T-cell (primary cell): ENCODE measurements around the gene PDE7B. TPM values are rescaled to one million over a fixed set of nuclear protein-coding genes. Genes with fewer than 3 reads are reported as not detected.

Source experiments
- ATAC-seq, 4 experiments: fragments of 200-7000 bp in 3 of 4; fragments of 150-1000 bp in 1 of 4; cut with Tn5 transposase; replicated peaks in 1 of 4; 1 replicate in 3 of 4; 2 replicates in 1 of 4; pipeline ENCODE4 v1.10.0; 2021; ENCODE audit warnings: moderate library complexity in 3 of 4, mild to moderate bottlenecking in 2 of 4, moderate number of reproducible peaks in 1 of 4
- CTCF ChIA-PET, 2 donors: fragments of 300-600 bp; sonication (Branson Sonifier 250); formaldehyde crosslinking; loops; one replicate each; lab custom pipeline; 2022; ENCODE audit warnings: antibody characterized with exemption in 2 of 2; lab: Charles Lee
- POLR2A ChIA-PET, 2 donors: fragments of 300-600 bp; sonication (Branson Sonifier 250); formaldehyde crosslinking; loops; one replicate each; lab custom pipeline; 2022; ENCODE audit warnings: antibody characterized with exemption in 2 of 2; lab: Charles Lee
- DNase-seq, 35 experiments: peaks; one replicate each; pipeline versions ENCODE4 v3.0.0 to v3.0.0-alpha.2; 2013 to 2023
- H3K27ac ChIP-seq: one replicate; pipeline ENCODE4 v1.5.1; 2013; ENCODE audit warnings: low read length
- H3K27me3 ChIP-seq, 2 experiments: replicated peaks in 1 of 2; 1 replicate in 1 of 2; 2 replicates in 1 of 2; pipeline versions ENCODE4 v1.6.1 to v1.7.0; 2013; ENCODE audit warnings: low read length in 1 of 2, mixed read lengths in 1 of 2; ENCODE audit not compliant: control insufficient read depth in 2 of 2, insufficient read depth in 2 of 2; ENCODE audit errors: extremely low read depth in 1 of 2
- H3K36me3 ChIP-seq, 2 donors: 1 replicate in 1 of 2; 2 replicates in 1 of 2; pipeline versions ENCODE4 v1.6.1 to v1.7.0; 2013; ENCODE audit warnings: low read length in 1 of 2; ENCODE audit not compliant: control insufficient read depth in 2 of 2, insufficient read depth in 1 of 2; ENCODE audit errors: extremely low read depth in 1 of 2
- H3K4me1 ChIP-seq, 2 experiments: 1 replicate in 1 of 2; 2 replicates in 1 of 2; pipeline versions ENCODE4 v1.6.1 to v1.7.0; 2013; ENCODE audit warnings: low read length in 2 of 2, mixed read lengths in 1 of 2; ENCODE audit not compliant: insufficient read depth in 2 of 2, control insufficient read depth in 1 of 2; ENCODE audit errors: extremely low read depth in 1 of 2
- H3K4me3 ChIP-seq, 2 donors: 1 replicate in 1 of 2; 2 replicates in 1 of 2; pipeline versions ENCODE4 v1.5.1 to v1.7.0; 2013; ENCODE audit warnings: mild to moderate bottlenecking in 2 of 2, low read length in 1 of 2, moderate library complexity in 1 of 2; ENCODE audit not compliant: control insufficient read depth in 1 of 2; ENCODE audit errors: extremely low read depth in 1 of 2
- H3K9me3 ChIP-seq: 2 replicates; pipeline ENCODE4 v1.7.0; 2013
- H3K27ac Mint-ChIP-seq, 2 donors: one replicate each; pipeline ENCODE4 v1.8.0; 2020 to 2021; ENCODE audit warnings: mild to moderate bottlenecking in 2 of 2, mixed read lengths in 2 of 2
- H3K27me3 Mint-ChIP-seq, 2 donors: one replicate each; pipeline ENCODE4 v1.8.0; 2021 to 2022; ENCODE audit warnings: mixed read lengths in 2 of 2
- H3K36me3 Mint-ChIP-seq: one replicate; pipeline ENCODE4 v1.8.0; 2021; ENCODE audit warnings: mixed read lengths
- H3K4me1 Mint-ChIP-seq, 3 donors: one replicate each; pipeline ENCODE4 v1.8.0; 2020 to 2022; ENCODE audit warnings: mixed read lengths in 3 of 3, mild to moderate bottlenecking in 1 of 3
- H3K4me3 Mint-ChIP-seq, 3 donors: one replicate each; pipeline ENCODE4 v1.8.0; 2020 to 2022; ENCODE audit warnings: mild to moderate bottlenecking in 3 of 3, mixed read lengths in 3 of 3, moderate library complexity in 3 of 3
- H3K9me3 Mint-ChIP-seq, 3 donors: one replicate each; pipeline ENCODE4 v1.8.0; 2020 to 2022; ENCODE audit warnings: mixed read lengths in 3 of 3
- WGBS: methylation state at CpG from one replicate; pipeline ENCODE4 v1.1.5; 2013; ENCODE audit warnings: missing lambda C conversion rate; ENCODE audit not compliant: insufficient coverage; 5-methylcytosine and 5-hydroxymethylcytosine counted together
- total RNA-seq, 35 experiments: library from RNA in 6 of 35; stranded (reverse) in 6 of 35; fragments of 120-200 nt in 1 of 35; gene quantifications; one replicate each; pipeline versions ENCODE4 v1.2.1 to v1.2.4 and lab custom pipeline; 2013 to 2026

PDE7B gene
- total RNA-seq, 5 donors from 2014 or later (not counting 1 experiment from before 2014, with no cell fraction given): 0.35 to 1.5 (median 0.69) TPM

DNA sequence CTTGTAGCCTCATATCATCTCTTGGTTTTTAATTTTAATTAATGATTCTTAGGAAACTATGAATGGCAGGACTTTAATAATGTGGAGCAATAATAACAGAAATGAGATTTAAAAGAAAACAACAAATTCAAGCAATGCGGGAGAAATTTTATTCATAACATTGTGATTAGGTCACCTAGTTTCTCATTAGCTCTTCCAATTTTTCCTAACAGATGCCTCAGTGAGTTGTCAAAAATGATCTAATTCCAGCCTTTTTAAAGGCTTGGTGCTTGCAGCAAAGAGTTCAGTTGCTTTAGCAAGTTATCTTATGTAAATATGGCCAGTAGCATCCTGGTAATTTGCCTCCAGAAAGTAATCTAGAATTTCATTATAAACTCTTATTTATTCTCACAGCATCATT, 20.4 kb downstream of the PDE7B start:
- POLR2A ChIA-PET: interaction anchor here in 1 of 2 donors (0.5 kb wide), 1 partner anchor 319 kb away, joined by 5 read pairs; no protein-coding TSS in a partner anchor
- H3K4me3 Mint-ChIP-seq: no peak overlapping the region
- peaks cover 10 to 19% (median 15%) of the 10 kb centered on the region in 3 donors for H3K4me1 Mint-ChIP-seq
- H3K36me3 Mint-ChIP-seq: peaks cover 2% of the 10 kb centered on the region
- no peak overlapping the region for H3K27ac ChIP-seq
- peaks cover 4 to 5% of the 10 kb centered on the region in 2 experiments for H3K4me1 ChIP-seq
- DNase-seq: no peak
- H3K9me3 Mint-ChIP-seq: no peaks in the 10 kb centered on the region
- WGBS: no CpG with 5 or more reads among the region's 1 CpG
- ATAC-seq: no peak
- H3K4me3 ChIP-seq: no peak overlapping the region
- H3K27me3 ChIP-seq: no peaks in the 10 kb centered on the region
- H3K27ac Mint-ChIP-seq: no peak overlapping the region
- no peaks in the 10 kb centered on the region for H3K36me3 ChIP-seq
- H3K9me3 ChIP-seq: no peaks in the 10 kb centered on the region
- CTCF ChIA-PET: no interaction called here
- no peaks in the 10 kb centered on the region for H3K27me3 Mint-ChIP-seq

DNA sequence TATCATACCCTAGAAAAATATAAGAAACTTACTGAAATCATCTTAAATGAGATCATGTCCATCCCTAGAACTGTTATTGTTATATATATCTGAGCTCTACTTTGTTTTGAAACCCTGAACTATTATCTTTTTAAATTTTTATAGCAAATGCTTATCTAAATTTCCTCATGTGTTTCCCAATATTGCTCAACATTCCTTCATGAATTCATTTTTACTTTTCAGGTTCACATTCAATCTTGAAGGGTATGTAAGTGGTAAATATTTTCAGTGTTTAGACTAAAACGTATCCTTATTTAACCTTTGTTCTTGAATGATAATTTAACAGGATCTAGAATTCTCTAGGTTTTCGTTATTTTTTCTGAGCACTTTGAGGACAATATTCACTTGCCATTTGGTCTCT, 23.9 kb downstream of the PDE7B start:
- ChIA-PET POLR2A (interaction anchor here in 1 of 2 donors (1.5 kb wide), 1 partner anchor 9 kb away, joined by 6 read pairs; no protein-coding TSS in a partner anchor), CTCF (no interaction called here)
- DNase-seq: no peak
- Histone ChIP-seq H3K4me1 (peaks cover 5 to 26% of the 10 kb centered on the region in 2 experiments), H3K27ac (no peak overlapping the region), H3K4me3 (no peak overlapping the region), H3K27me3 (no peaks in the 10 kb centered on the region), H3K9me3 (no peaks in the 10 kb centered on the region), H3K36me3 (no peaks in the 10 kb centered on the region)
- H3K27ac Mint-ChIP-seq: peak overlapping the region; percentile 41 to 66
- peak overlapping the region in 1 of 3 donors; percentile 9 for H3K4me3 Mint-ChIP-seq
- no peaks in the 10 kb centered on the region for H3K36me3 Mint-ChIP-seq
- no peaks in the 10 kb centered on the region for H3K9me3 Mint-ChIP-seq
- peaks cover 32 to 41% (median 37%) of the 10 kb centered on the region in 3 donors for H3K4me1 Mint-ChIP-seq
- ATAC-seq: no peak
- no CpG with 5 or more reads among the region's 2 CpGs for WGBS
- H3K27me3 Mint-ChIP-seq: no peaks in the 10 kb centered on the region

DNA sequence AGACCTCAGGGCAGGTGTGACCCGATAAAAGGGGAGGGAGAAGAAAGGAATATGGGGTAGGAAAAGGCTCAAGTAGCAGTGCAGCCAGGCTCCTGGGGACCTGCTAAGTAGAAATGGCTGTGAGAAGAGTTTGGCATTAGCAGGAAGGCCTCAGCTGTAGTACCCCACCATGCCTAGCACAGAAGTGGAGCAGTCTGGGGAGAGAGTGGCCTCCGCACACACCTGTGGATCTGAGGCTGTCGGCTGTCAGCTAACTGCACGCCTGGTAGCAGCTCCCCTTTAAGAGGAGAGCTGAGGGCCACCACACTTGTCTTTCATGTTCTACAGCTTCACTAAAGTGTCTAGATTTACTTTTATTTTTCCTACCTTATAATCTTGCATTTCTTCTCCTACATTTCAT, 24.6 kb downstream of the PDE7B start:
- H3K4me1 Mint-ChIP-seq: peaks cover 38 to 47% (median 42%) of the 10 kb centered on the region in 3 donors

DNA sequence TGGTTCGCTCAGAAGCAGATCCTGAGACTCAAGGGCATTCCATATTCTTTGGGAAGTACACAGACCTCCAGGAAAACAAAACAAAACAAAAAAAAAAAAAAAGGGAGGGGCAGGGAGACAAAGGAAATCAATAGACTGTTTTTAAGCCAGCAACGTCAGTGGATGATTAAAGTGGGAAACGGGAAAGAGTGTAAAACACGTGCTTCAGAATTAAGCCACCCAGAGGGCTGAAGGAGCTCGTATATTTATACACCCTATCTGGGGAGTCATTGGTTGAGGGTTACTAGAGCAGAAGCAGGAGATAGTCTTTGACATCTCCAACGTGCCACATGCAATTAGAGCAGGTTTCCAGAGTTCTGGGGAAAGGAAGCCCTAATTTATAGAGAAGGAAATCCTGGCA, 26.2 kb downstream of the PDE7B start:
- ChIA-PET POLR2A (no interaction called here), CTCF (interaction anchor here in 1 of 2 donors (0.7 kb wide), 1 partner anchor 24 kb away, joined by 4 read pairs; no protein-coding TSS in a partner anchor)
- H3K4me1 Mint-ChIP-seq: peaks cover 53 to 63% (median 56%) of the 10 kb centered on the region in 3 donors
- ATAC-seq (no peak), DNase-seq (no peak)
- no peaks in the 10 kb centered on the region for H3K36me3 Mint-ChIP-seq
- H3K9me3 Mint-ChIP-seq: peaks cover 0 to 5% (median 0%) of the 10 kb centered on the region in 3 donors
- Histone ChIP-seq H3K4me3 (no peak overlapping the region), H3K36me3 (no peaks in the 10 kb centered on the region), H3K9me3 (no peaks in the 10 kb centered on the region), H3K27me3 (no peaks in the 10 kb centered on the region), H3K27ac (no peak overlapping the region), H3K4me1 (peaks cover 17 to 47% of the 10 kb centered on the region in 2 experiments)
- H3K4me3 Mint-ChIP-seq: no peak overlapping the region
- 87% methylated on average over 3 of the region's 6 CpGs for WGBS
- peak overlapping the region; percentile 37 to 81 for H3K27ac Mint-ChIP-seq
- no peaks in the 10 kb centered on the region for H3K27me3 Mint-ChIP-seq

More for the DNA sequence above, 24.6 kb downstream of the PDE7B start:
- H3K4me3 Mint-ChIP-seq: peak overlapping the region in 1 of 3 donors; percentile 9
- no peaks in the 10 kb centered on the region for H3K36me3 Mint-ChIP-seq
- Histone ChIP-seq H3K9me3 (no peaks in the 10 kb centered on the region), H3K27me3 (no peaks in the 10 kb centered on the region), H3K4me3 (no peak overlapping the region), H3K27ac (no peak overlapping the region), H3K36me3 (no peaks in the 10 kb centered on the region), H3K4me1 (peaks cover 8 to 32% of the 10 kb centered on the region in 2 experiments)
- DNase-seq (peak in 27 of 35 experiments; percentile 4 to 64 (median 29)), ATAC-seq (peak in 1 of 4 experiments; percentile 57)
- POLR2A ChIA-PET: interaction anchor here in 1 of 2 donors (0.7 kb wide), 1 partner anchor 118 kb away, joined by 5 read pairs; no protein-coding TSS in a partner anchor
- no peaks in the 10 kb centered on the region for H3K9me3 Mint-ChIP-seq
- CTCF ChIA-PET: interaction anchor here in 1 of 2 donors (0.8 kb wide), 1 partner anchor 34 kb away, joined by 3 read pairs; no protein-coding TSS in a partner anchor
- H3K27ac Mint-ChIP-seq: peak overlapping the region; percentile 51 to 66
- WGBS: 100% methylated on average over 3 of the region's 4 CpGs
- H3K27me3 Mint-ChIP-seq: no peaks in the 10 kb centered on the region

DNA sequence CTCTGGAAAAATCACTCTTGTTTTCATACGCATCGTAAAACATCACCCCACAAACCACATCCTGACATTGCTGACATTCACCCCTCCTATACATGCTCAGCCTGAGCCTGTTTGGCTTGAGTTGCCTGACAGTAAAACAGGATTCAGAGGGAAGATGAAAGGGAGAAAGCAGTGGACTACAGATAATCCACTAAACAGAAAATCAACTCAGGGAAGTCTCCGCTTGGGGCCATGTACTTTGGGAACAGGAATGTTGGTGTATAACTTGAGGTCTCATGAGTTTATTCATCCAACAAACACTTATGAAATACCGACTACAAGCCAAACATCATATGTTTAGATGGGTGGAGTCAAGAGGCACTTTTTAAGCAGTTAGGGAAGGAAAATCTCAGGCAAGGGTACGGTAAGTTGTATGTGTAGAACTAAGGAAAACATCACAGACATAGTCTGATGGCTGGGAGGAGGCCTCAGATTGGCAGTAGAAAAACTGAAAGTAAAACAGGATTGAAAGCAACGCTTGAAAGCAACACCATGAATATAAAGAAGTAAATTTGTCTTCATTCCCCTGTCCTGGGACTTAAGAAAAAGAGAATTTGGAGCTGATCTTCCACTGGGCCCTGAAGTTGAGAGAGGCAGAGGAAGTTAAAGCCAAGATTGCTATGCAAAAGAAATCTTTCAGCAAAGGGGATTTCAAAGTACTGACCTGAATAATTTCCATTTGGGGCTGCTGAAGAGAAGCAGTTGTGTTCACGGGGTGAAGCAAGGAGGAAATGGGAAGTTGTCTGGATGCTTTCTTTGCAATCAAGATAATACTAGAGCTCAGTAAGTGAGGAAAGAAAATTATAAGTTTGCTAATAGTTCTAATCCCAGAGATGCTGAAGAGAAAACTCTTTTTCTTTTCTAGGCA, 28.8 kb downstream of the PDE7B start:
- WGBS: 0% methylated on average over 2 of the region's 7 CpGs
- Histone ChIP-seq H3K9me3 (no peaks in the 10 kb centered on the region), H3K27me3 (no peaks in the 10 kb centered on the region), H3K4me1 (peaks cover 17 to 52% of the 10 kb centered on the region in 2 experiments), H3K4me3 (peak overlapping the region; percentile 43 to 52), H3K36me3 (no peaks in the 10 kb centered on the region), H3K27ac (peak overlapping the region; percentile 97)
- POLR2A ChIA-PET: interaction anchor here in 1 of 2 donors (0.6 kb wide), 1 partner anchor 394 kb away, joined by 3 read pairs; no protein-coding TSS in a partner anchor
- DNase-seq (peak; percentile 24 to 81 (median 50)), ATAC-seq (peak; percentile 90 to 95 (median 94))
- CTCF ChIA-PET: interaction anchor here in 1 of 2 donors (0.8 to 1.5 kb wide), 2 partner anchors 12 to 29 kb away, joined by 4 to 9 read pairs; no protein-coding TSS in a partner anchor
- H3K36me3 Mint-ChIP-seq: no peaks in the 10 kb centered on the region
- peak overlapping the region; percentile 73 to 85 (median 76) for H3K4me3 Mint-ChIP-seq
- H3K27ac Mint-ChIP-seq: peak overlapping the region; percentile 96 to 99
- peaks cover 60 to 79% (median 66%) of the 10 kb centered on the region in 3 donors for H3K4me1 Mint-ChIP-seq
- H3K9me3 Mint-ChIP-seq: peaks cover 0 to 5% (median 0%) of the 10 kb centered on the region in 3 donors
- H3K27me3 Mint-ChIP-seq: no peaks in the 10 kb centered on the region

DNA sequence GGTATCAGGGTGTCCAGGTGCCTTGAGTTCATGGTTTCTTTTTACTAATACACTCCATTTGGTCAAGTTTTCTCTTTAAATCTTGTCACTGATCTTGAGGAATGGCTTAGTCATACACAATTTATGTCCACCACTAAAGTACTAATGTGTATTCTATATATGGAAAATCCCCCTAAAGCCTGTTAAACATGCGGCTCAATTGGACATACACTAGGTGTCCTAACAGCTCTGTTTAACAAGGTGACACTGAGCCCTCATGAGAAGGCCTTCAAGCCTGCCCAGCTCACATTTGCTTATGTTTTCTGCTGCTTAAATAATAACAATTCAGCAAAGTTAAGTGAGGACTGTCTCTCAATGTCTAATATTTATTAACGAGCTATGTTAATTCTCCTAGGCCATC, 31.5 kb downstream of the PDE7B start:
- Mint-ChIP-seq H3K4me3 (peak overlapping the region in 1 of 3 donors; percentile 76), H3K9me3 (peaks cover 0 to 5% (median 0%) of the 10 kb centered on the region in 3 donors), H3K36me3 (no peaks in the 10 kb centered on the region), H3K4me1 (peaks cover 46 to 67% (median 54%) of the 10 kb centered on the region in 3 donors), H3K27ac (peak overlapping the region; percentile 96 to 99), H3K27me3 (no peaks in the 10 kb centered on the region)
- ATAC-seq: no peak
- no peaks in the 10 kb centered on the region for H3K36me3 ChIP-seq
- peaks cover 12 to 40% of the 10 kb centered on the region in 2 experiments for H3K4me1 ChIP-seq
- POLR2A ChIA-PET: interaction anchor here in 1 of 2 donors (0.6 kb wide), 1 partner anchor 109 kb away, joined by 3 read pairs; no protein-coding TSS in a partner anchor
- H3K4me3 ChIP-seq: no peak overlapping the region
- H3K9me3 ChIP-seq: no peaks in the 10 kb centered on the region
- no peak overlapping the region for H3K27ac ChIP-seq
- WGBS: no CpG with 5 or more reads among the region's 2 CpGs
- DNase-seq: no peak
- CTCF ChIA-PET: interaction anchor here (0.5 to 1.1 kb wide), 3 partner anchors 27 to 1934 kb away, joined by 3 to 5 read pairs (median 3); no protein-coding TSS in a partner anchor
- no peaks in the 10 kb centered on the region for H3K27me3 ChIP-seq
